Prostate gland (tissue), 2 donors: ENCODE measurements around the gene CLNK. TPM values are rescaled to one million over a fixed set of nuclear protein-coding genes. Genes with fewer than 3 reads are reported as not detected.
"Not testable (repeated sequence)": the region's sequence is repeated elsewhere in the genome, so short reads cannot be mapped to it uniquely, and the experiment has no call there.

Experiments used
- DNase-seq: peaks from one replicate; pipeline ENCODE4 v3.0.0-alpha.2; 2019; ENCODE audit warnings: low spot score
- H3K27ac ChIP-seq, 2 donors: fragments of 200-600 bp; sonication (generic); 2 replicates each; pipeline ENCODE4 v1.5.1; 2017 to 2019
- H3K27me3 ChIP-seq: fragments of 200-600 bp; sonication (generic); replicated peaks from 2 replicates; pipeline ENCODE4 v1.5.1; 2019; ENCODE audit not compliant: insufficient read depth
- H3K36me3 ChIP-seq, 2 donors: fragments of 200-600 bp; sonication (generic); 1 replicate in 1 of 2; 2 replicates in 1 of 2; pipeline versions ENCODE4 v1.5.1 to v1.8.1; 2017 to 2019
- H3K4me1 ChIP-seq: fragments of 200-600 bp; sonication (generic); replicated peaks from 2 replicates; pipeline ENCODE4 v1.5.1; 2019
- H3K4me3 ChIP-seq, 2 donors: fragments of 200-600 bp; sonication (generic); 2 replicates each; pipeline ENCODE4 v1.5.1; 2017 to 2019
- H3K9me3 ChIP-seq: fragments of 200-600 bp; sonication (generic); 2 replicates; pipeline ENCODE4 v1.5.1; 2017
- CTCF ChIP-seq, 4 experiments: fragments of 200-600 bp in 2 of 4; fragments of 450-650 bp in 2 of 4; sonication (generic) in 2 of 4; IDR thresholded peaks; 1 replicate in 3 of 4; 2 replicates in 1 of 4; pipeline ENCODE4 v1.5.1; 2016 to 2019; ENCODE audit warnings: antibody characterized with exemption in 4 of 4, mild to moderate bottlenecking in 2 of 4, moderate library complexity in 2 of 4
- POLR2A ChIP-seq: fragments of 450-650 bp; IDR thresholded peaks from one replicate; pipeline ENCODE4 v1.6.1; 2016; ENCODE audit warnings: antibody characterized with exemption, mild to moderate bottlenecking
- POLR2AphosphoS5 ChIP-seq: sonication (generic); formaldehyde crosslinking; IDR thresholded peaks from one replicate; pipeline ENCODE4 v1.6.1; 2017; ENCODE audit warnings: antibody characterized with exemption
- WGBS: methylation state at CpG from one replicate; pipeline ENCODE4 v1.1.5; 2018; 5-methylcytosine and 5-hydroxymethylcytosine counted together
- intact Hi-C: fragments of 100-400 bp; cut with DNase I; formaldehyde crosslinking; loops from one replicate; pipeline ENCODE4 v1.14.2; 2022
- total RNA-seq, 2 donors: library from RNA; depleted of rRNA; stranded (reverse); fragments of >200 nt; gene quantifications; one replicate each; pipeline ENCODE4 v1.1.0, GENCODE V29; 2016

Gene CLNK
- total RNA-seq, 2 donors from 2014 or later, result not detected

GRCh38 chr4:10577508-10578426, 106.8 kb downstream of the CLNK start:
- WGBS, result 43% methylated on average over 11 of the region's 11 CpGs
- intact Hi-C loops, result no loop called here
- DNase-seq, result no peak

GRCh38 chr4:10577018-10577417, 107.5 kb downstream of the CLNK start:
- TF ChIP-seq POLR2AphosphoS5 (no peak), POLR2A (no peak), CTCF (IDR thresholded peaks at IDR 0.05) (no peak)
- no peak overlapping the region for H3K4me3 ChIP-seq
- H3K27ac ChIP-seq, result no peak overlapping the region
- no peaks in the 10 kb centered on the region for H3K4me1 ChIP-seq
- 32% methylated on average over 1 of the region's 1 CpG for WGBS
- no peaks in the 10 kb centered on the region for H3K27me3 ChIP-seq
- no peaks in the 10 kb centered on the region for H3K36me3 ChIP-seq
- intact Hi-C loops, result no loop called here
- H3K9me3 ChIP-seq, result no peaks in the 10 kb centered on the region
- DNase-seq, result no peak

More at GRCh38 chr4:10577508-10578426, 106.8 kb downstream of the CLNK start:
- no peaks in the 10 kb centered on the region for H3K27me3 ChIP-seq
- TF ChIP-seq CTCF (IDR thresholded peaks at IDR 0.05) (no peak), POLR2A (no peak), POLR2AphosphoS5 (no peak)
- no peaks in the 10 kb centered on the region for H3K36me3 ChIP-seq
- H3K9me3 ChIP-seq, result no peaks in the 10 kb centered on the region
- H3K4me3 ChIP-seq, result no peak overlapping the region
- no peaks in the 10 kb centered on the region for H3K4me1 ChIP-seq
- no peak overlapping the region for H3K27ac ChIP-seq

- intact Hi-C loops, result no loop called here
- no peaks in the 10 kb centered on the region for H3K9me3 ChIP-seq
- 94% methylated on average over 4 of the region's 4 CpGs for WGBS
Measured at GRCh38 chr4:10576236-10576635, 108.3 kb downstream of the CLNK start.

GRCh38 chr4:10575414-10575813, 109.2 kb downstream of the CLNK start:
- WGBS, result 87% methylated on average over 7 of the region's 7 CpGs
- DNase-seq, result no peak
- intact Hi-C loops, result no loop called here
- H3K4me1 ChIP-seq, result no peaks in the 10 kb centered on the region
- H3K27me3 ChIP-seq, result no peaks in the 10 kb centered on the region
- H3K4me3 ChIP-seq, result no peak overlapping the region
- H3K36me3 ChIP-seq, result no peaks in the 10 kb centered on the region
- TF ChIP-seq POLR2A (no peak), POLR2AphosphoS5 (no peak), CTCF (IDR thresholded peaks at IDR 0.05) (no peak)
- H3K27ac ChIP-seq, result no peak overlapping the region
- H3K9me3 ChIP-seq, result no peaks in the 10 kb centered on the region

More at GRCh38 chr4:10576236-10576635, 108.3 kb downstream of the CLNK start:
- H3K27ac ChIP-seq, result no peak overlapping the region
- H3K4me3 ChIP-seq, result no peak overlapping the region
- no peaks in the 10 kb centered on the region for H3K4me1 ChIP-seq
- no peak for DNase-seq
- H3K36me3 ChIP-seq, result no peaks in the 10 kb centered on the region
- no peaks in the 10 kb centered on the region for H3K27me3 ChIP-seq
- TF ChIP-seq POLR2AphosphoS5, result no peak
- TF ChIP-seq POLR2A, result no peak
- TF ChIP-seq CTCF (IDR thresholded peaks at IDR 0.05), result no peak

- DNase-seq, H3K36me3 ChIP-seq, H3K27me3 ChIP-seq, intact Hi-C loops, H3K9me3 ChIP-seq, H3K27ac ChIP-seq, H3K4me1 ChIP-seq, H3K4me3 ChIP-seq: not testable (repeated sequence)
- WGBS, result 88% methylated on average over 8 of the region's 8 CpGs
Measured at GRCh38 chr4:10574553-10574952, 110.0 kb downstream of the CLNK start.
